ENCODE data around the gene LSAMP.

DNA sequence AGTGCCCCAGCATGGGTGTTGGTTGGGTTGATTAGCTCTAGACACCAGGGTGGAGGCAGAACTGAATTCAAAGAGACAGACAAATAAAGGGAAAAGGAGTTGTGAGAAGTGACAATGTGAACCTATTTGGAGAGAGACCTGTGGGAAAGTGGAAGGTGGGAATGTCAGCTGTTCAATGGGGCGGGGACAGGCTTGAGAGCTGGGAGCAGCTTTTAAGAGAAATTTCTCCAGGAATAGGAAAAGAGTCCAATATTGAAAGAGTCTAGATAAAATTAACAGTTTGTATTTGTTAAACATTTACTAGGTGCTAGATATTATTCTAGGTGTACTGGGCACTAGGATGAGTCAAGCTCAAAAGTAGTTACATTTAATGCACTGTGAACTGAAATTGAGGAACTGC, 596.6 kb downstream of the LSAMP start:
- no peak for TF ChIP-seq EP300 (IDR thresholded peaks at IDR 0.05; ENCODE audit: borderline replicate concordance in 1 of 2, low read depth in 1 of 2, low read length in 1 of 2)
- TF ChIP-seq, protein P1, sequence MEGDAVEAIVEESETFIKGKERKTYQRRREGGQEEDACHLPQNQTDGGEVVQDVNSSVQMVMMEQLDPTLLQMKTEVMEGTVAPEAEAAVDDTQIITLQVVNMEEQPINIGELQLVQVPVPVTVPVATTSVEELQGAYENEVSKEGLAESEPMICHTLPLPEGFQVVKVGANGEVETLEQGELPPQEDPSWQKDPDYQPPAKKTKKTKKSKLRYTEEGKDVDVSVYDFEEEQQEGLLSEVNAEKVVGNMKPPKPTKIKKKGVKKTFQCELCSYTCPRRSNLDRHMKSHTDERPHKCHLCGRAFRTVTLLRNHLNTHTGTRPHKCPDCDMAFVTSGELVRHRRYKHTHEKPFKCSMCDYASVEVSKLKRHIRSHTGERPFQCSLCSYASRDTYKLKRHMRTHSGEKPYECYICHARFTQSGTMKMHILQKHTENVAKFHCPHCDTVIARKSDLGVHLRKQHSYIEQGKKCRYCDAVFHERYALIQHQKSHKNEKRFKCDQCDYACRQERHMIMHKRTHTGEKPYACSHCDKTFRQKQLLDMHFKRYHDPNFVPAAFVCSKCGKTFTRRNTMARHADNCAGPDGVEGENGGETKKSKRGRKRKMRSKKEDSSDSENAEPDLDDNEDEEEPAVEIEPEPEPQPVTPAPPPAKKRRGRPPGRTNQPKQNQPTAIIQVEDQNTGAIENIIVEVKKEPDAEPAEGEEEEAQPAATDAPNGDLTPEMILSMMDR (IDR thresholded peaks at IDR 0.05): no peak
- TF ChIP-seq POLR2AphosphoS5 (IDR thresholded peaks at IDR 0.05; ENCODE audit: low read depth, low read length): no peak
- TF ChIP-seq YY1 (IDR thresholded peaks at IDR 0.05; ENCODE audit: low read depth): no peak
- no peak for TF ChIP-seq CHD2 (IDR thresholded peaks at IDR 0.05; ENCODE audit: low read length, partially characterized antibody)
- TF ChIP-seq TEAD4 (IDR thresholded peaks at IDR 0.05; ENCODE audit: borderline replicate concordance, insufficient read depth): no peak
- TF ChIP-seq, protein P2, sequence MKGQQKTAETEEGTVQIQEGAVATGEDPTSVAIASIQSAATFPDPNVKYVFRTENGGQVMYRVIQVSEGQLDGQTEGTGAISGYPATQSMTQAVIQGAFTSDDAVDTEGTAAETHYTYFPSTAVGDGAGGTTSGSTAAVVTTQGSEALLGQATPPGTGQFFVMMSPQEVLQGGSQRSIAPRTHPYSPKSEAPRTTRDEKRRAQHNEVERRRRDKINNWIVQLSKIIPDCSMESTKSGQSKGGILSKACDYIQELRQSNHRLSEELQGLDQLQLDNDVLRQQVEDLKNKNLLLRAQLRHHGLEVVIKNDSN (IDR thresholded peaks at IDR 0.05; ENCODE audit: borderline replicate concordance, low read depth): no peak
- TF ChIP-seq ELF1 (IDR thresholded peaks at IDR 0.05): no peak
- TF ChIP-seq EZH2phosphoT487 (IDR thresholded peaks at IDR 0.05; ENCODE audit: borderline replicate concordance, low read depth): no peak
- TF ChIP-seq, protein P3, sequence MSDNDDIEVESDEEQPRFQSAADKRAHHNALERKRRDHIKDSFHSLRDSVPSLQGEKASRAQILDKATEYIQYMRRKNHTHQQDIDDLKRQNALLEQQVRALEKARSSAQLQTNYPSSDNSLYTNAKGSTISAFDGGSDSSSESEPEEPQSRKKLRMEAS (IDR thresholded peaks at IDR 0.05; ENCODE audit: low read depth): no peak
- no peak for TF ChIP-seq NFIC (IDR thresholded peaks at IDR 0.05; ENCODE audit: borderline replicate concordance)
- no peak for TF ChIP-seq RFX5 (IDR thresholded peaks at IDR 0.05; ENCODE audit: low read length)

Data from SK-N-SH (cell line).